Epithelial cell of proximal tubule (primary cell): Measurements from ENCODE around the gene TTN. TPM values are rescaled to one million over a fixed set of nuclear protein-coding genes. Genes with fewer than 3 reads are reported as not detected.

ENCODE experiments used
- DNase-seq: peaks from one replicate; pipeline ENCODE4 v3.0.0-alpha.2; 2011; ENCODE audit warnings: low read depth
- H3K4me3 ChIP-seq: 2 replicates; pipeline ENCODE4 v1.5.1; 2011; ENCODE audit warnings: low read depth, mild to moderate bottlenecking, low read length
- CTCF ChIP-seq: conservative IDR thresholded peaks from 2 replicates; pipeline ENCODE4 v1.5.1; 2012; ENCODE audit warnings: low read depth, mild to moderate bottlenecking, low read length
- total RNA-seq: library from RNA; depleted of rRNA; stranded (reverse); fragments of >200 nt; gene quantifications from 2 replicates; pipeline ENCODE4 v1.2.3, GENCODE V29; 2015

TTN gene
- total RNA-seq, 1 donor from 2014 or later: 0.12 TPM

GRCh38 chr2:178478130-178478438, 329.1 kb downstream of the TTN start:
- TF ChIP-seq CTCF: no peak
- DNase-seq: no peak
- H3K4me3 ChIP-seq: peak overlapping the region; percentile 72

- DNase-seq: no peak
- H3K4me3 ChIP-seq: peak overlapping the region; percentile 72
- no peak for TF ChIP-seq CTCF
Measured at GRCh38 chr2:178477443-178478129, 329.6 kb downstream of the TTN start.

- TF ChIP-seq CTCF: no peak
- no peak overlapping the region for H3K4me3 ChIP-seq
- DNase-seq: no peak
Measured at GRCh38 chr2:178476477-178476876, 330.7 kb downstream of the TTN start.

Other genes starting within 250 kb of the TTN start
- gene CCDC141, start 242.7 kb upstream of the TTN start, total RNA-seq: not detected in 2 replicates